Activated CD4-positive, alpha-beta T cell treated with anti-CD3 and anti-CD28 coated beads, Interleukin-2, Interleukin-6, amounts not matched to agents 100 ng/mL and 50 ng/mL, durations not matched to agents 16 hours and 8 hours (primary cell): Measurements from ENCODE around the gene GABARAP.
"Not testable (repeated sequence)": the region's sequence is repeated elsewhere in the genome, so short reads cannot be mapped to it uniquely, and the experiment has no call there.

Experiments
- DNase-seq: peaks from one replicate; pipeline ENCODE4 v3.0.0-alpha.2; 2020

The GABARAP gene

GRCh38 chr17:7260651-7261378, 18.6 kb upstream of the GABARAP start:
- DNase-seq, result peak; percentile 39

- no peak for DNase-seq
Observed at GRCh38 chr17:7260151-7260550, 17.9 kb upstream of the GABARAP start.

DNA sequence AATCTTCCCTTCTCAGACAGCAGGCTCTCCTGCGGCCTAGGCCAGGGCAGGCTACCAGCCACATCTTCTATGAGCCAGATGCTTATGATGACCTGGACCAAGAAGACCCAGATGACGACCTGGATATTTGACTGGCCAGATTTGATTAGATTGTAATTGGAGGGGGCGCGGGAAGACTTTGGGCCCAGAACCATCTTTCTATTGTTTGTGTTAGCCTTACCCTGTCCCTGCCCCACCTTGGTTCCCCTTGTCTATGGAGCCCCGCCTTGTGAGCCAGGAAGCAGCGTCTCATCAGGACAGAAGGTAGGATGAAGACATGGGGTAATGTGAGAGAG, 17.3 kb upstream of the GABARAP start:
- no peak for DNase-seq

- DNase-seq, result peak; percentile 18
Observed at GRCh38 chr17:7258731-7259554, 16.7 kb upstream of the GABARAP start.

DNA sequence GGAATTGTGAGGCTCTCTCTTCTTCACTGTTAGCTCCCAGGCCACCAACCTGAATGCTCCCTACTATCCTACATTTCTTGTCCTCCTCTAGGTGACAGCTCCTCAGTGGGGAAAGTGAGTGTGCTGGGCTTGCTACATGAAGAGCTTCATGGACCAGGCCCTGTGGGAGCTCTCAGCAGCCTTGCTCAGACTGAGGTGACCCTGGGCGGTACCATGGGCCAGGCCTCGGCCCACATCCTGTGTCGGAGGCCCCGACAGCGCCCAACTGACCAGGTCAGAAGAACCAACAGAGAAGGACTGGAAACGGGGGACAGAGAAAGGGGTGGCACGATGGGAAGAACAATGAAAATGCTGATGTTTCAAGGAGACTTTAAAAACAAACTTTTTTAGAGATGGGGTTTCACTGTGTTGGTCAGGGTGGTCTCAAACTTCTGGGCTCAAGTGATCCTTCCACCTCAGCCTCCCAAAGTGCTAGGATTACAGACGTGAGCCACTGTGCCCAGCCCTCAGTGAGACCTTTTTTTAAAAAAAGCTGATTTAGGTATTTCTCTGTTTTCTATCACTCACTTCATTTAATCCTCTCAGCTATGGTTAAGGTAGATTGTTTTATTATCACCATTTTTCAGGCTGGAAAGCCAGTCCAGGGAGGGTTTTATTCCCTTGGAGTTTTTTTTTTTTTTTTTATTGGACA, 14.7 kb upstream of the GABARAP start:
- DNase-seq, result no peak

GRCh38 chr17:7254511-7254910, 12.3 kb upstream of the GABARAP start:
- DNase-seq, result no peak

GRCh38 chr17:7253082-7253481, 10.8 kb upstream of the GABARAP start:
- DNase-seq, result no peak

DNA sequence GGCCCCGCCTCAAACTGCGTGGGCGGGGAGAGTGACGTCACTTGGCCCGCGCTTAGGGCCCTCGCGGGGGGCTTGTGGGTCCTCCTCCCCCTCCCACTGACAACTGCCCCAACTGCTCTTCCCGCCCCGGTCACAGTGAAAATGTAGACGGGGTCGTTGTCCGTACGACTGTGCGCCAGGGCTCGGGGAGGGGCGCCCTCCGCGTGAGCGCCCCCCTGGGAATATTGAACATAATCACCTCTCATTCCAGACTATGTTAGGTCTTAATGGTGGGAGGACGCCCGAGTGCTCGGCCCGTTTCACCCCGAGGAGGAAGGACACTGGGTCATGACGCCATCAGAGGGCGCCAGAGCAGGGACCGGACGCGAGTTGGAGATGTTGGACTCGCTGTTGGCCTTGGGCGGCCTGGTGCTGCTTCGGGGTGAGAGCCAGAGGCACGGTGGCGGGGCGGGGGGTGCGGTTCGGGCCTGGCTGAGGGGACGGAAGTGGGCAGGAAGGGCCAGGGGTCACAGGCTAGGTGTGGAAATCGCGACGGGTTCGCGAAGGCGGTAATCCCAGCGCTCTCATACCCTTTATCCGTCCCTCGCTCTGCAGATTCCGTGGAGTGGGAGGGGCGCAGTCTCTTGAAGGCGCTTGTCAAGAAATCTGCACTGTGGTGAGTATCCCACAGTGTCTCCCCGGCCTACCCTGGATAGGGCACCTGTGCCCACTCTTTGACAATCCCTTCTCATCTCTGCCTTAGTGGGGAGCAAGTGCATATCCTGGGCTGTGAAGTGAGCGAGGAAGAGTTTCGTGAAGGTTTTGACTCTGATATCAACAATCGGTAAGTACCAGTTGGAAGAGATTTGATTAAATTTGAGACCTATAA, 10.2 kb upstream of the GABARAP start, which contains the start of gene ELP5:
TSS of gene ELP5 (plus strand) at position 40 of the 868 bp plus-strand sequence. CDS start at position 376, 336 bp downstream.
- DNase-seq, result peak; percentile 94

GRCh38 chr17:7251661-7252175, 9.5 kb upstream of the GABARAP start, which contains the start of gene CTDNEP1:
Gene CTDNEP1 (minus strand): TSS chr17:7251734. CDS start chr17:7251296, 438 bp downstream.
- DNase-seq, result peak; percentile 100

GRCh38 chr17:7250695-7251627, 8.7 kb upstream of the GABARAP start:
- no peak for DNase-seq

- no peak for DNase-seq
Observed at GRCh38 chr17:7249830-7250229, 7.6 kb upstream of the GABARAP start.

DNA sequence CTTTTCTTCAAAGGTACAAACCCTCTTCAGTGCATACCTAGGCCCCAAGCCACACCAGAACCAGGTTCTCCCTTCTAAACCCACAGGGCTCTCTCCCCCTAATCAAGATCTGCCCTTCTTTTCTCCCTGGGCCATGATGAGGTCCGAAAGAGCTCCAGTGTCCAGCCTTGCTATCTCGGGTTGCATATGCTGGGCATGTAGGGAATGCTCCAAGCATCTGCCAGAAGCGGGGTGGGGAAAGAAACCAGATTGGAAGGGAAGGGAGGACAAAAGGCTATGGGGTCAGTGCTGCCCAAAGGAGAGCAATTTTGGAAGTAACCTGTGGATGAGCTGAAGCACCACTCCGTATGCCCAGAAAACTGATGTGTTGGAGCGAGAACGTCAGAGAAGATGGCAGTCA, 7.0 kb upstream of the GABARAP start:
- no peak for DNase-seq

GRCh38 chr17:7248796-7249195, 6.5 kb upstream of the GABARAP start:
- no peak for DNase-seq

DNA sequence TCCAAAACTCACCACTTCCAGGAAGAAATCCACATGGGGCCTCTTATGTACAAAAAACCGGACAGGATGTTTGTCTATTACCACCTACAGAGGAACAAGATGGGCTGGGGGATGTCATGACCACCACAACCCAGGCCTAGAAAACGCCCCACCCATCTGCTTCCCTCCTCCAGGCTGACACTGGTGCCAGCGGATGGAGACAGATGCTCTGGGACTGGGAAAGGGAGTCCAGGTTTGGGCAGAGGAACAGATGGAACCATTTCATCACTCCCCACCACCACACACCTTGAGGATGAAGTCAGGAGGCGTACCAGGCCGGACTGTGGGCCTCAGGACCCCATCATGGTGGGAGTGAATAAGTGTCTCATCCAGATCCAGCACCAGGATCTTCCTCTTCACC, 4.5 kb upstream of the GABARAP start:
- DNase-seq, result no peak

GRCh38 chr17:7243838-7244237, 1.6 kb upstream of the GABARAP start:
- DNase-seq, result not testable (repeated sequence)

DNA sequence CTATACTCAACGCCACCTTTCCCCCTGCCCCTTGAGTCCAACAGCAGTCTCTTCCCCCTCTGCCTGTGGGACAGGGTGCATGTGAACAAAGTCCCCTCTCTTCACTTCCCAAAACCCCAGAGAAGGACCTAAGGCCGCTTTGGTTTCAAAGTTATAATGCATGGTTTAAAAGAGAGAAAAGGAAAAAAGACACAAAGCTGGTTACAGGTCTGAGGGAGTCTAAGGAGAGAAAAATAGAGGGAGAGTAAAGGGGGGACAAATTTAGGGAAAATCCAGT, 1.1 kb upstream of the GABARAP start:
- no peak for DNase-seq

DNA sequence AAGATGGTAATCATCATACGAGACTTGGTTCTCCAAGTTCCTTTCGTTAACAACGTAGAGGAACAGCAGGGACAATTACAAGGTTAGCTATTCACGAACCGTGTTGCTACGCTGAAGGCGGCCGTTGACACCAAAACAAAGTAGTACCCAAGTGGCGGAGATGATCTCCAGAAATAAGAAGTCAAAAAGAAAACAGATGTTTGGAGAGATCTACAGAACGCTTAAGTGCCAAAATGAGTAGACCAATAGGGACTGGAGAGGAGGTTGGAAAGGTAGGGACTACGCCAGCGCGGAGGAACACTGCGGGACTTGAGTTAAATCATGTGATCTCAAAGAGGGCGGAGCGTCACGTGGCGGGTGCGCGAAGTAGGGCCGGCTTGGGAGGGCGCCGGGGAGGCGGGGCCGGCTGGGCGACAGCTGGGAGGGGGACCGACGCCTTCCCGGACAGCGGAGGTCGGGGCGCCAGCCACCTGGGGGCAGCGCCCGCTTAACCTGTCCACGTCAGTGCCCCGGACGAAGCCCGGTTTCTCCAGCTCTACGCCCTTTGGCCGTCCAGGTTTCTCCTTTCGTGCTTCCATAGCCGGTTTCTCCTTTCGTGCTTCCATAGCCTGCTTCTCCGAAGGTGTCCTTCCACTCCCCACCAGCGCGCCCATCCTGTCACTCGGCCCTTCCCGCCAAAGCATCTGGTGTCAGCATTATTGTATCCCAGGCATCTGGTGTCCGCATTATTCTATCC, 636 bp upstream of the GABARAP start:
- DNase-seq, result peak; percentile 93

GRCh38 chr17:7241090-7241733, 1.0 kb downstream of the GABARAP start:
- DNase-seq, result no peak

GRCh38 chr17:7240375-7240774, 1.9 kb downstream of the GABARAP start:
- no peak for DNase-seq
